OCI-LY1 (cell line): ENCODE measurements around the gene C1QB.

ENCODE experiments used
- CTCF ChIP-seq: fragments of 200-600 bp; sonication (generic), shearing (Covaris generic); IDR thresholded peaks from 2 replicates; pipeline ENCODE4 v1.5.1; 2017; ENCODE audit warnings: mild to moderate bottlenecking, antibody characterized with exemption, low read length, moderate library complexity, mixed read lengths
- EZH2 ChIP-seq: fragments of 200-600 bp; sonication (generic), shearing (Covaris generic); IDR thresholded peaks from 2 replicates; pipeline ENCODE4 v1.8.0; 2017; ENCODE audit warnings: borderline replicate concordance, mixed run types, mild to moderate bottlenecking, antibody characterized with exemption, low read length, moderate library complexity, mixed read lengths

- TF ChIP-seq CTCF (no peak), EZH2 (no peak)
Measured at GRCh38 chr1:22705586-22705985, 52.5 kb downstream of the C1QB start.
